ENCODE data around the gene SMPX.
A peak's percentile ranks its signal among the peaks of the same experiment; 100 is the strongest.

Gene SMPX

DNA sequence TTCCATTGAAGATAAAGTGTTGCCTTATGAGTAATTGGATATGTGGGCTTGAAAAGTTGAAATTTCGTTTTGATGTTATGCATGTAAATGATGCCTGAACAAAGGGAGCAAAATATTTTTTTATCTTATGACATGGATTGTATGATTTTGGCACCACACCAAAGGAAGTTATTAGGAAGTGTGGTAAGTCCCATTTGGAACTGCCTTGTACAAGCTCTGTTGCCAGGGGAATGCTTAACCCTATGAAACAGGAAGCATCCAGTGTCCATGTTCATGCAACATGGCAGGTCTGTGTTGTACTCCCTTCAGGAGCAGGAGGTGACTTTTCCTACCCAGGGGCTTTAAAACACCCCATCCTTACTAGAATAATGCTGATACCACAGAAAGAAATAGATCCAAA, 13.2 kb downstream of the SMPX start:
- no peak for DNase-seq (ENCODE audit: low read depth, low spot score)

DNA sequence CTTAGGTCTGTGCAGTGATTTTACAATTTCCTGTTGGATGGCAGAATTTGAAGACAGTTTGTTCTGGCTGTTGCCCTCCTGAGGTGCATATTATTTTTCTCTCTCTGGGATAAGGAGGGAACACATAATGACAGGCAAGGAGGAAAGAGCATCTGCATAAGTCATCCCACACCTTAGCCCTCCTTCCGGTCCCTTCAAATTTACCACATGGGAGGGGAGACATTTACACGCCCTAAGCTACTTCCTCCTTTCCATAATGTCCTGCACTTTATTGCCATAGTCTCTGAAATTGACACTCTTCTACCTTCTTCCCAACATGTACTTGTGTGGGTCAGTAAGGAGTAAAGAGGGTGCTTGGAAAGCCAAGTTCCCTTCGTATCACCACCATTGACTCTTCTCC, 13.9 kb downstream of the SMPX start:
- DNase-seq (ENCODE audit: low read depth, low spot score), result no peak

DNA sequence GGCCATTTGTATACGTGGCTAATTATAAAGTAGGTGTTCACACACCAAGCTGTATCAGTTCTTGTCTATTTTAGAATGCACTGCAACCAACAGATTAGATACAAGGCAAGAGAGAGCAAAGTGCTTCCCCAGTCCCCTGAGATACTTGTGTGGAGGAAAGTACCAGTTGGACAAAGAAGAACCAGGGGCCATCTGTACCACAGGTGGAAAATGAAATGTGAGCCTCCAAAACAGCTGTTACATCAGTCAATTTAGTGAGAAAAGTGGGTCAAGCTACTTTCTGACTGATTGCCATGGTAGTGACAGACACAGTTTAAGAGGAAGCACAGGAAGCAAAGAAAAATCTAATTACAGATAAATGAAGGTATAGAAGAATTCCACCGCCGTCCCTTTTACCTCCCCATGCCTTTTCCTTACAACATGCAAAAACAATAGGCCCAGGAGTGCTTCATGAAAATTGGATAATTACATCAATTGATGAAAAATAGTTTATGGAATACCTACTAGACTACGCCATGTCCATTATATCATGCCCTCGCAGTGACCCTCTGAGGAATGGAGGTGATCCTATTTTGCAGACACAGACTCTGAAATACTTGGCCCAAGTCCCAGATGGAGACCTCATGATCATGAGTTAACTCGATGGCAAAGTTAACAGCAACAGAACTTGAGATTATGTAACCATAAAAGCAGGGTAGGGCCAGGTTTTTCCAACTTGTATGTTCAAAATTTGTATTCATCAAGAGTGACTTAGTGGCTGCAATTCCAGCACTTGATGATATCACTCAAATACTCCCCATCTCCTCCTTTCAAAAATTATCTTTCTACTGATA, 15.8 kb downstream of the SMPX start:
- DNase-seq (ENCODE audit: low read depth, low spot score), result no peak

DNA sequence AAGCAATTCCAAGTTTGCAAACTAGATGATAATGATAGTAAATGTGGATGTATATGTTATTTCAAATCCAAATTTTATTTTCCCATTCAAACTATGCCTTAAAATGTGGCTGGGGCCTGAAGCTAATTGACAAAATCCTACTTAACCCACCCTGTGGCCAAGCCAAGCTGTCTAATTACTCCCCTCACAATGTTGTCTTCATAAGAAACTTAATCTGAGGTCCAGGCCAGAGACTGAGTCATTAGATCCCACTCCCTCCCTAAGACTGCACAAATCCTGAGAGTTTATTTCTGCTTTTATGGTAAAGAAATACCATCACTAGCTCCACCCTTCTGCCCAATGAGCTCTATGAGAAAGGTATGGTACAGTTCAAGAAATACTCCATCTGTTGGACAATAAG, 16.6 kb downstream of the SMPX start:
- DNase-seq (ENCODE audit: low read depth, low spot score), result no peak

DNA sequence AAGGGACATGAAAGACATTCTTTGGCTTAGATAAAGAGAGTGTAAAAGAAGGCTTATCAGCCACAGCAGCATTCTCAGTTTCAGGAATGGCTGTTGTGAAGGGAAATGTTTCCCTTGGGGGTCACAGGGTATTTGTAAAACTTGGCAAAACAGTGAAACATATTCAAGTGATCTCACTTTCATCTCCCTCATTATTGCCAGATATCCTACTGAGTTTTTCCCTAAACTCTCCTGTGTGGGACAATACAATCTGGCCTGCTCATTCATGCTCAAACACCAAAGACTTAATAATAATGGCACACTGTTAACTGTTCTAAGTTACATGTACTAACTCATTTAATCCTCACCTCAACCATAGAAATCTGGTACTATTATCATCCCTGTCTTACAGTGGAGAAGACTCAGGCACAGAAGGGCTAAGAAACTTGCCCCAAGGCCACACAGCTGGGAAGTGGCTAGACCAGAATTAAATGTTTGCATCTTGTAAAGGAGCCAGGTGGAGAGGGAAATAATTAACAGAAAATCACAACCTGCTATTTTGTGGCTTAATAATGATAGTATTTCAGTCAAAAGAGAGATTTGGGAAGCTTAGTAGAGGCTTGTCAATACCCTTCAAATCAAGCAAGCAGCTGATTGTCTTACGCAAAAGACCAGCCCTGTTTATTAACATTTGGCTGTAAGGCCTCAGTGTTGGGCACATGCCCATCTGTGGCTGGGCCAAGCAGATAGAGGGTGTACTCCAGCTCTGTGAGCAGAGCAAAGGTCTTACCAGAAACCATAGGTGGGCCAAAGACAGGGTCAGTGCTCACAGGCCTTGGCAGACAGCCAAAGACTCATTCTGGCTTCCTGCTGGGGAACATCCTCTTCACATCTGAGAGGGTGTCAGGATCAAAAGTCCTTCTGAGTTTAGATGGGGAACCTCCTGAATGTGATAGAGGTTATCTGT, 17.3 kb downstream of the SMPX start:
- DNase-seq (ENCODE audit: low read depth, low spot score), result peak; percentile 27

DNA sequence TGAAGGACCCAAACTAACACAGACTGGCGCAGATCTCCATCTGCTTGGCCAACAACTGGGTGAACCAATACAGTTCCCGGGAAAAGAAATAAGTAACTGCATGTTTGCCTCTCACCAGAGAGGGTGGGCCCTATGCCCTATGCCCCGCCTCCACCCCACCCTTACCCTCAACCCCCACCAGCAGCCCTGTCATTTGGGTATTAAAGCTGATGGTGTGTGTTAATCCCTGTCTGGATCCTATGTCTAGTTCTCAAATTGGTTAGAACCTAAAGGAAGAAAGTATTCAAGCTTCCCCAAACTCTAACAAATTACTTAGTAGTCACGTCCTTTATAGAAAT, 19.0 kb downstream of the SMPX start:
- DNase-seq (ENCODE audit: low read depth, low spot score), result no peak

DNA sequence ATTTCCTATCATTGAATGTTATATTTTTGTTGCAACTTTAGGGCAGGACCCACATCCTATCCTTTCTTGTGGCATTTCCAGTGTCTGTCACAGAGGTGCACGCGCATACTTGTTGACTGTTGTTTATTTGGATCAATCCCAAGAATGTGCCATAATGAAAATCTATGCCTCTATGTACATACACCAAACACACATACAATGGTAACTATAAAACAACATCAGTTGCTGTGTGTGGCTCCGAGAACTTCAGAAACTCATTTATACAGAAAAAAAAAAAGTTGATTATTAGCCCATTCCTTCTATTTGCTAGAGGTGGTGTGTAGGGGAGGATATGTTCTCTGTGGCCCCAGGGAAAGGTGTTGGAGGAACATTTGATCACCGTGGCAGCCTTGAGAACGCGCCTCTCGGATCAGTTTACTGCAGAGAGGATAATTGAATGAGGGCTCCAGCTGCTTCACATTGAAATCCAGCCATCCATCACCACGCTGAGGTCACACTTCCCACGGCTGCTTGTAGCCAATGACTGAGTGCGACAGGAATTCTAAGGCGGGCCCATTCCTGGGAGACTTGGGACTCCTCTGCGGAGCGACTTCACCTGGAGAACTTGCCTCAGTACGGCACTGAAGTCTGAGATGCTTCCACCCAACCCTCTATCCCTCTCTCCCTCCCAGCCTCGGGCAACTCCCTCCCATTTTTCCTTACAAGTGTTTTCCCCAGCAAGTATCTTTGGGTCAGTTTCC, 19.5 kb downstream of the SMPX start:
- no peak for DNase-seq (ENCODE audit: low read depth, low spot score)

DNA sequence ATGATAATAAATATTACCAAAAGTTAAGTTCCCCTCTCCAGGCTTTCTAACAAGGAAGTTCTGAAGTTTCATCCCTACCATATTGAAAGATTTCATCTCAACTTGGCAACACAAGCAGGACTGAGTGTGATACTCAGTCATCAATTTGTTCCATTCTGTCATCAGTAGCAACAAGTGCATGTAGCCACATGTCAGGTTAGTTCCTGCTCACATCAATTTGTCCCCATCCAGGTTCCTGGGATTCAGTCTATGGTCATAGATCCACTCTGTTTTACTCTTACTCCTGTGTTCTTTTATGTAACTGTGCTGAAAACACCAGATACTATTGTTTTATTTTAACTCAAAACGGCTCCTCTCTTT, 22.2 kb downstream of the SMPX start:
- no peak for DNase-seq (ENCODE audit: low read depth, low spot score)

DNA sequence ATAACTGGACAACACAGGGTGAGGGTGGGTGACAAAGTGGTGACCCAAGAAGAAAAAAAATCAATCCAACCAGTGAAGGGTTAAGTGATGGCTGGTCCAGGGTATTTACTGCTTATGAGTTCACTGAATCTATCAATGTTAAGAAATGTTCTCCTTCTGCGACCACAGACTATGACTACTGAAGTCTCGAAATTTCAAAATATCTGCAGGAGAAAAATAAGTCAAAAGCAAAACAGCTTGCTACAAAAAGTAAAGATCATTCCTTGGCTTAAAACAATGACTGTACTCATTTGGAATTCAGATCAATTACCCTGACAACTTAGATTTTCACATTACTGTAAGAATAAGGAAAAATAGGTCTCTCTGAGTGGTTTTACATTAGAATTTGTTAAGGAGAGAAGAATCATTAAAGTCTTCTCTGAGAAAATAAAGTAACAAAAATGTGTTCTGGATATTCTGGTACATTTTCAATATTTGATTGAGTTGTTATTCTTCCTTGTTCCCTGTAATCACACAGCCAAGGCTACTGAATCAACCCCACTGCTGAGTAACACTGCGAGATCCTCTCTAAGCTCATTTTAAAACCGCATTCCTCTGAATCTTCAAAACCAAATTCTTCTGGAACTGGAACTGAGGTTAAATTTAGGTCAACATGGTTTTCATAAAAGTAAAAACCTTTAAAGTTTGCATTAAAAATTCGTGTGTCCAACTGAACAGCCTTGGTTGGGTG, 22.7 kb downstream of the SMPX start:
- DNase-seq (ENCODE audit: low read depth, low spot score), result no peak

DNA sequence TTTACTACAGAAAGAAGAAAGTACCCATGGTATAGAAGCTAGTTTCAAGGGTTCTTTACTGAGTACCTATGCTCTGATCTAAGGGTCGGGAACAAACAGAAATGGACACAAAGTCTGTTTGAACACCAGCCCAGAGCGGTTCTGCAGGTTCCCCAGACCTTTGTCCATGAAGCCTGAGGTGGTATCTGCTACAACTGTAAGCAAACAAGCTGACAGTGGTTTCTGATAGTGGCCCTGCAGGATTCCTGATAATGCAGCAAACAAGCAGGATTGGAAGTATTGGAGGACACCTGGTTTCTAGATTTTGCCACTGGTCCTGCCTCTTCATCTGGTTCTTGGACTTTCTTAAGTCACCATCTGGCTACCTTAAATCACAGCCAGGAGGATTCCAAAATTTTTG, 23.7 kb downstream of the SMPX start:
- no peak for DNase-seq (ENCODE audit: low read depth, low spot score)

DNA sequence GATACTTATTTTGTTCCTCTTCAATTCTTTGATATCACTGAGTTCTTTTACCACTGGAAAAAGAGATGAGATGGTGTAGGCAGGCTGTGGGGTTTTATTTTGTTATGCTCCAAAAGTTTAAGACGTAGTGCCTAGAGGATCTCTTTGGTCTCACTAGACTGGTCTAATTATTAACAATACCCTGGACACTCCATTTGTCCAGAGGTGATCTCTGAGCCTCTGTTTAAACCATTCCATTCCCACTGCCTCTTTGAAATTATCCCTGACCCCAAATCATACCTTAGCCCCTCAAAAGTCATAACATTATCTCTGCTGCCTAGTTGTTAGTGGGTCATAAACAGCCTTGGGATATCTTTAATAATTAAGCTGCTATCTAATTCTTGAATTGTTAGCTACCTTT, 24.2 kb downstream of the SMPX start:
- DNase-seq (ENCODE audit: low read depth, low spot score), result no peak

DNA sequence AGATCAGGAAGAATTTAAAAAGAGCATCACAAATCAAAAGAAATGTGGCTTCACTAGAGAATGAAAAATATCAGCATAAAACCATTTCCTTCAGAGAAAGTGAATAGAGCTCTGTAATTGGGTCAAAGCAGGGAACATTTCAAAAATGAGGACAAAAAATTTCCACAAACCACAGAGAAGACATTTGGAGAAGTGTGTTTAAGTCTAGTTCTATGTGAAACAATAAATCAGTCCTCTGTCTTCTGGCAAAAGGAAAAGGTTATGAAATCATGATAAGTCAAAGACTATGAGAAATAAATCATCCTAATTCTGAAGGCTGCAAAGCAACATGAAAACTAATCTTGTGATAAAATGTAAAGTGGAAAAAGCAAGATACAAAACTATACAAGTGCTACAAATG, 27.9 kb downstream of the SMPX start:
- no peak for DNase-seq (ENCODE audit: low read depth, low spot score)

DNA sequence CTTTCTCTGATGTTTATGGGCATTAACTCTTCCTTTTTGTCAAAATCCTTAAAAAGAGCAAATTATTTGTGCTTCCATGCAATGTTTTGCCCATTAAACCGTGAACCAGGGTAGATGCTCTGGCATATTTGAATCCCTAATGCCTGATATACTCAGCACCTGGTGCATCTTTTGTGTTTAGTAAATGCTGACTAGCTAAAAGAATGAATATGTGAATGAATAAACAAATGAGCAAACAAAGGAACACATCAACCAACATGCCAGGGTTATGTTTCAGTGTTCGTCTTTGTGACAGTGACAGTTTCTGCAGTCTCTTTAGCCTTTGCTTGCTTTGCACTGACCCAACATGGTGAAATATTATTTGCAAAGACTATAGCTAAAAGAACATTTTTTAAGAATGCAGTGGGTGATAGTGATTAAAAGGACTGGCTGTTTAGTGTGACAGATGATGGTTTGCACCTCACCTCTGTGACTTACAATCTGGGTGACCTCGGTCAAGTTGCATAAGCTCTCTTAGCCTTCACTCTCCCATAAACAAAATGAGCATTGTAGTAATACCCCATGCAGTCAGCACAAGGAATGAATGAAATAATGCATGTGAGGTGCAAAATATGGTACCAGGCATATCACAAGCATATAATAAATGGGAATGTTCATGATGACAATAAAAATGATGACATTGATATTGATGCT, 29.5 kb downstream of the SMPX start:
- DNase-seq (ENCODE audit: low read depth, low spot score), result no peak

DNA sequence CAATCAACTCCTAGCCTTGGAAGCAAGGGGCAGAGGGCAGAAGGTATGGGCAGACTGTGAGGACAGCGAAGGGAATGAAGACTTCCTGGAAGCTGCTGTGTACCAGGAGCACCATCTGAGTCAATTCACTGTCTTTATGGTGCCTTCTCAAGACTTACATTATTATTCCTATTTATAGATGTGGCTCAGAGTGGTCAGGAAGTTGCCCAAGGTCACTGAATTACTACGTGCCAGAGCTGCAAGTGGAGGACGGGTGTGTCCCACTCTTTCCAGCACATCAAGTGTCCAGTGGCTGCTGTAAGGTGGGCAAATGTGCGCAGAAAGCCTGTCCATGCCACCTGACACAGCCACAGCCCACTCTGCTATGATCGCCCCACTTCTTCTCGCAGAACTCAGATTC, 32.0 kb downstream of the SMPX start:
- DNase-seq (ENCODE audit: low read depth, low spot score), result no peak

DNA sequence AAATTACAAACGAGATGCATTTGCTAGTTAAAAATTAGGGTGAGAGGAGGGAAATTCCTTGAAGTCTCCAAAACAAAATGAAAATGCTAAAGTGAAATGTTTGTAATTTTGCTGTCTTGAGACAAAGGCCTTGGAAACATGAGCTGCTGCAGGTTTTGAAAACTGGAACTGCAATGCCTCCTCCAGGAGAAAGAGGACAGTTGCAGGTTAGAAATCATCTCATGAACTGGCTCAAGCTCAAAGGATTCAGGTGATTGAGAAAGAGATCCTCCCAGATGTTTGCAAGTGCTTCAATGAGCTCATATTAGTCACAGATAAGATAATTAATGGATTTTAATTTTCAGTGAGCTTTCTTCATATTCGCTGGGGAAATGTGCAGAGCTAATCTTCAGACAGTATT, 32.4 kb downstream of the SMPX start:
- DNase-seq (ENCODE audit: low read depth, low spot score), result no peak

DNA sequence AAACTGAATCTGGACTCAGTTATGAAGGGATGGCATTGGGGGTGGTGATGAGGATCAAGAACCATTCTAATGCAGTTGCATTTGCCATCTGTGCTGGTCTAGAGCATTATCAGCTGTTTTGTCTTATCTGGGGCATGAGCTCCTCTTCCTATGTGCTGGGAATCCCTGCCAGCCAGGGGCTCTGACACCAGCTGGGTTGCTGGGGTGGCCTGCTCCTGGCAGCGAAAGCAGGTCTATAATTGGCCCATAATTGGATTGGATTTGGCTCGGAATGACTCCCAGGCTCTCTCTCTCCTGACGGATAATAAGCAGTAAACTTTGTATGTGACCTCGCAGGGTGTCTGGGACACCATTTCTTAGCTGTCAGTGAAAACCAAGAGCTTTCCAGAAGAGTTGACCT, 34.1 kb downstream of the SMPX start:
- no peak for DNase-seq (ENCODE audit: low read depth, low spot score)

DNA sequence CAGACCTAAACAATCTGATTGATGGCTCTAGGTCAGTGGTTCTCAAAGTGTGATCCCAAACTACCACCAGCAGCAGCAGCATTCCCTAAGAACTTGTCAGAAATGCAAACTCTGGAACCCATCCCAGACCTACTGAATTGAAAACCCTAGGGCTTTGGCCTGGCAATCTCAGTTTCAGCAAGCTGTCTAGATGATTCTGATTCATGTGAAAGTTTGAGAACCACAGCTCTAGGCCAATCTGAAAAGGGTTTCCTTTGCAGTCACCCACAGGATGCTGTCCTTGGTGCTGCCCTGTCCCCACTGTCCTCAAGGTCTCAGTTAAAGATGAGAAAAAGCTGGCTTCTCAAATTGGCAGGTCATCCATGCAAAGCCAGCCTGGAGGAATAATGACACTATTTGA, 34.8 kb downstream of the SMPX start:
- no peak for DNase-seq (ENCODE audit: low read depth, low spot score)

DNA sequence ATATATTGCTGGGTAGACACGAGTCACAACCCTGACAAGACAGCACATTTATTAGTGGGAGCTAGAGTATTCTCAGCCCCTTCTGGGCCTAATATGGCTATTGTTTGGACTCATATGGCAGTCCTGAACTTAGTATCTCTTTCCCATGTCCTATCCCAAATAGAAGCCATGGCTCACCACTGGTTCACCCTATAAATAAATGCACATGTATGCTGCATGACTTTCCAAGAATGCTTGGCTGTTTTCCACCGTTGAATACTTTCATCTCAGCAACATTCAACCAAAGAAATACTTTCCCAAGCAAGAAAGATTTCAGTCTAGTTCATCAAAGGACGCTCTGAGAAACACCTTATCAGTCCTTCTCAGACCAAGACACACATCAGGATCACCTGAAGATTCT, 36.7 kb downstream of the SMPX start:
- DNase-seq (ENCODE audit: low read depth, low spot score), result no peak

DNA sequence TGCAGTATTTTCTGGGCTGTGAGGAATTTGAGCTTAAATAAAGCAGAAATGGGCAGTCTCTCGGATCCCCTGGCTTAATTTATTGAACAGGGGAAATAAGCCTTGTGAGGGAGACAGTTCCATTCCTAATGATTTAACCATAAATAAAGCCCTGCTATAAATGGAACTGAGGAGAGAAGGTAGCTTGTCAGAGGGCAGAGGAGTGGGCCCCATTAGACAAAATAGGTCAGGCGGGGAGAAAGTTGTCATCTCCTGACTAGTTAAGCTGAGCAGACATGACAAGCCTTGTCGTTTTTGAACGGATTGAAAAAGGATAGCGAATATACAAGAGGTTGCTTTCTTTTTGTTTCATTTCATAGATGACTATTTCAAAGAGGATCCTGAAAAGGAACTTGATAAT, 39.3 kb downstream of the SMPX start:
- DNase-seq (ENCODE audit: low read depth, low spot score), result no peak

DNA sequence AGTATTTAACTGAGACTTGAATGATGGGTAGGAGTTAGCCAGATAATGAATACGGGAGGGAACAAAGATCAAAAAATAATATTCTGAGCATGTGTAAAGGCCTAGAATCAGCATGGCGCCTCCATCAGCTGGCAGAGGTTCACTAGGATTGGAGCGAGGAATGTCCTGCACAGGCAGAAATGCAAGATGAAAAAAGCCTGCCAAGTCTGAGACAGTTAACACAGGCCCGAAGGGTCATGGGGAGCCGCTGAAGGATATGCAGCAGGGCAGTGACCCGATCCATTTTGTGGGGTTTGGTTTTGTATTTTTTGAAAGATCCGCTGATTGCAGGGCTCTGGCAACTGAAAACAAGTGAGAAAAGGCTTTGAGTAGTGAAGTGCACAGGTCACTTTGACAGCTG, 40.1 kb downstream of the SMPX start:
- DNase-seq (ENCODE audit: low read depth, low spot score), result no peak

DNA sequence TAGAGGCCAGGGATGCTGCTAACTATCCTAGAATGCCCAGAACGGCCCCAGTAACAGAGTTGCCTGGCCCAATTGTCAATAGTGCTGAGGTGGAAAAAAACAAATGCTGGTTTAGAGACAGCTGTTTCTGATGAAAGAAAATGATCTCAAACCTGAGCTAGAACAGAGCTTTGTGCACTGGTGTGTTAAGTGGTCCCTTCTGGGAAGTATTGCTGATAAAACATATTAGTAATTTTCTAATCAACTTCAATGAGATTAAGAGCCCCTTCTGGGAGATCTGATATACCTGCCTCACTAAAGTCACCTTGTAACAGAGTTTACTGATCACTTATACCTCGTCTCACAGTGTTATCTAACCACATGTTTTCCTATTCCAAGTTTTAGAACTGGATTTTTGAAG, 42.1 kb downstream of the SMPX start:
- DNase-seq (ENCODE audit: low read depth, low spot score), result no peak
